ENCODE data around the gene NET1.

The NET1 gene

GRCh38 chr10:5485948-5486852 lies 73.8 kb downstream of the NET1 start:
- DNase-seq, result no peak

GRCh38 chr10:5486853-5487235 lies 74.5 kb downstream of the NET1 start:
- DNase-seq, result no peak

- no peak for DNase-seq
Observed at GRCh38 chr10:5488272-5489161, 76.2 kb downstream of the NET1 start.

- DNase-seq, result no peak
Observed at GRCh38 chr10:5490032-5490431, 77.7 kb downstream of the NET1 start.

DNA sequence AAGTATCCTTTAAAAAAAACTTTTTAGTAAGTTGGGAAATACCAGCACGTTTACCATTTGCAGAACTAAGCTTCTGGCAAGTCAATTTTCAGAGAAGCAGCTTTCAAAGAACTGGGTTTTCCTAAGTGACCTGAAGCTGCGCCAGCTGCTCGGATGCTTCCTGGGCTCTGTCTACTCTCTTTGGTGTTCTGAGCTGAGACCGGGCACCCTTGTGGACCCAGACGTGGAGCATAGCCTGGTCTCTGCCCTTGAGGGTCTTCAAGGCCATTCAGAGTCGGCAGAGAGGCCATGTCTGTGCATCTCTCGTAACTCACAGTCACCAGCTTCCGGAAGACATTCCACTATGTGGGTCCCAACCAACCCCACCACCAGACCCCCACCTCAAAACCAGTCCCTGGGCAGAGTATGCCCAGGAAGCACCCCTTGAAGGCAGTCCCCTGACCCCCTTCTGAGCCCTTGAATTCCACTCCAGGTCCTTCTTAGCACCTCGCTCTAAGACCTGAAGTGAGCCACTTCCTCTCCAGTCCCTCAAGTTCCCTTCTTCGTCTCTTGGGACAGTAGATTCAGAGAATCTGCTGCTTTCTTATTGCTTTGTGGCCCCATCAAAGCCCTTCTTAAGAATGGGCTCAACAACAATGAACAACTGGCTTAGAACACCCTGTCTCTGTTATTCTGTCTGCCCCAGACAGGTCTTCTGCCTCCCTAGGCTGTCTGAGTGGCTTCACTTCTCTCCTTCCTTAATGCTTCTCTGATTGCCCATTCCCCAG lies 78.5 kb downstream of the NET1 start:
- DNase-seq, result no peak

- no peak for DNase-seq
Observed at GRCh38 chr10:5491477-5491876, 79.1 kb downstream of the NET1 start.

DNA sequence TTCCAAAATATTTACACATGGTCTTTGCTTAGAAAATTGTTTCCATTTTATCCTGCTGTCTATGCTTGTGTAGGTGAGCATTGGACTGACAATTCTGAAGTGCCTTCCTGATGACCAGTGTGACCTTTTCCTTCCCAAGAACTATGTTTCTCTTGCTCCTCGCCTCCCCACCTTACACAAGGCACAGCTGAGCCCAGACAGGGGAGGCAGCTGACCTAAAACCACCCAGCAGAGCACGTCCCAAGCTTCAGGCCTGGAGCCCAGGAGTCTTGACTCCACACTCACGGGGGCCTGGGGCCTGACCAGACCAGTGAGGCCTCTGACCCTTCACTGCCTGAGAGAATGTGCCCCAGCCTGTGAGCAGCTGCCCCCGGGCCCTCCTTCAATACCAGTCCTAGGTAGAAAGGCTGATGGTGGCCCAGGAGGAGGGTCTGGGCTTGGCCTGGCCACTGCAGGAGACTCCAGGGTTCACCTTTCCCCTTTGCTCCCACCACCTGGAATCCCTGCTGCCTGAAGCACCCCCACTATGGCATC lies 80.0 kb downstream of the NET1 start:
- DNase-seq, result no peak

DNA sequence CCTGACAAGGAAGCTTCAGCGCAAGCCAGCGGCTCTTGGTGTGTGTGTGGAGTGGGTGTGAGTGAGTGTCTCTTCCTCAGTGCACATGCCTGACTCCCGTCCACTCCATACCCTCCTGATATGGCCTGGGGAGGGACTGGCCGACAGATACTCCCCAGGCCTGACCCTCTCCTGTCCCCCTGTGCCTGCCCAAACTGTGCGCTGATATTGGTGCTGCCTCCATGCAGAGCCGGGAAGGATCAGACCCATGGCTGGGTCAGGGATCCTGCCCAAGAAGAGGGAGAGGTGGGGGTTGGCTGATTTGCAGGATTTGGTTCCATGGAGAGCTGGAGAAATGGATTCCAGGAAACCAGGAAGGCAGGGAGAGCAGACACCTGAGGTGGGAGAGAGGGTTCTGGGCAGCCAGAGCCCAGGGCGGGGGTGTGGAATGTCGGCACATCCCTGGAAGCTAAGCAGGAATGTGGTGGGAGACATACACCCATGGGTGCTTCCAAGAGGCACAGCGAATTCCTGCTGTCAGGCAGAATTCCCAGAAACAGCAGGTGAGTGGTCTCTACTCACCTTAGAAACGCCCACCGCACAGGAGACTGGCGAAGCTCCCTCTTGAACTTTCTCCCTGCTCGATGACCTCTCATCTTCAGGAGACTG lies 80.7 kb downstream of the NET1 start:
- DNase-seq, result no peak

DNA sequence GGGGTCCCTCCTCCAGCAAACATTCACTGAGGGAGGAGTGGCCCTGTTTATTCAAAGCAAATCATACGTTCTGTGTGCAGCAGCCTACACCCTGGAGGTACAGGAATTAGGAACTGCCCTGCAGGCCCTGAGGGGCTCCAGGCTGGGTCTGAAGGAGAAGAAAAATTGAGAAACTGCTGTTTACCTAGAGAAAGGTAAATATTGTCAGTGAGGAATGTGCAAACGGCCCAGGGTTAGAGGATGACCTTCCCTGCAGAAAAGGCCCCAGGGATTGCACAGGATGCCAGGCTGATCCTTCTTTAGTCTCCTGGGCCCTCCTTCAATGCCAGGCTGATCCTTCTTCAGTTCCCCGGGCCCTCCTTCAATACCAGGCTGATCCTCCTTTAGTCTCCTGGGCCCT lies 81.3 kb downstream of the NET1 start:
- DNase-seq, result no peak

GRCh38 chr10:5494611-5495010 lies 82.3 kb downstream of the NET1 start:
- DNase-seq, result no peak

- DNase-seq, result no peak
Observed at GRCh38 chr10:5496261-5497250, 84.2 kb downstream of the NET1 start.

- no peak for DNase-seq
Observed at GRCh38 chr10:5497289-5497688, 84.9 kb downstream of the NET1 start.

DNA sequence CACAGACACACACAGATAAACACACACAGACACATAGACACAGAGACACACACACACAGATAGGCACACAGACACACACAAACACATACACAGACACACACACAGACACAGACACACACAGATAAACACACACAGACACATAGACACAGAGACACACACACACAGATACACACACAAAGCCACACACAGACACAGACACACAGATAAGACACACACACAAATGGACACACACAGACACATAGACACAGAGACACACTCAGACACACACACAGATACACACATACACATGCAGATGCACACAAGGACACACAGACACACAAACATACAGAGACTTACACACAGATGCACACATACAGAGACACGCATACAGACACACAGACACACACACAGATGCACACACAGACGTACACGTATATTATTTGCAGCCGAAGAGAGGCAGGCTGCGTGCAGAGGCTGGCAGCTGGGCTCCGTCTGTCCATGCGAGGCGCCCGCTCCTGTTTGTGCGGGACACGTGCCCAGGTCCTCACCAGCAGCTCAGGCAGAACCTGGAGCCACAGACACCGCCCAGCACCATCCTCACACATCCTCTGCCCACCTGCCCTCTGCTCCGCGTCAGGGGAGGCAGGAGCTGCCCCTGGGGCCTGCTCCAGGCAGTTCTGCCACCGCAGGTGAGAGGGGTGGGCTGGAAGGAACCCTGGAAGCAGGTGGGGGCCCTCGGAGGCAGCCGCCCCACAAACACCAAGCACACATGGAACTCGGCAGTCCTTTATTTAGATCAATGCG lies 85.8 kb downstream of the NET1 start:
- DNase-seq, result no peak

- no peak for DNase-seq
Observed at GRCh38 chr10:5498791-5499492, 86.6 kb downstream of the NET1 start.

DNA sequence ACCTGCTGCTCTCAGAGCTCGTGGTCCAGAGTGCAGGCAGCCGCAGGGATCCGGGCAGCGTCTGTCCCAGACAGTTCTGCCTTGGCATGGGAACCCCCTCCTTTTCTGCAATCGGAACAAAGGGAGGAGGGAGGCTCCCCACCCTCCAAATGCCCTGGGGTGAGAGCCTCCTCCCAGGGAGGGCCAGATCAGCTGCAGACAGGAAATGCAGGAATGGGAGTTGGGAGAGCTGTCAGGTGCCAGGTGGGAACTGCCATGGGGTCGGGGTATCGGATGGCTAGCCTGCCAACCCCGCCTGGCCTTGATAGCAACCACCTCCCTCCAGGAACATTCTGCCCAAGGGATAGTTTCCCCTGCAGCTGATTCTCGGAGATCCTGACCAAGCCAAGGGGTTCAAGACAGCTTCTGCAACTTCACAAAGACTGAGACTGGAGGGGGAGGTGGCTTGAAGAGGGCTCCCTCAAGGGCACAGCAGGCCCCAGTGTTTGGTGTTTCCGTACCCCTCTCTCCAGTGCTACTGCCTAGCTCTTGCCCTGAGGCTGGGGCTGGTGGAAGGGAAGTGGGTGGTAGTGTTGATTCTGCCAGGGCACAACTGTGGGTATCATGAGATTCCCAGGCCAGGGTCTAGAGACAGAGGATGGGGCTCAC lies 87.3 kb downstream of the NET1 start, which contains the start of gene CALML5:
CALML5 (minus strand) TSS at position 78 of the 648 bp plus-strand sequence. CDS start 132 bp downstream, outside the sequence.
- no peak for DNase-seq

GRCh38 chr10:5500162-5500670 lies 87.9 kb downstream of the NET1 start:
- DNase-seq, result no peak

- DNase-seq, result no peak
Observed at GRCh38 chr10:5500910-5501309, 88.6 kb downstream of the NET1 start.

DNA sequence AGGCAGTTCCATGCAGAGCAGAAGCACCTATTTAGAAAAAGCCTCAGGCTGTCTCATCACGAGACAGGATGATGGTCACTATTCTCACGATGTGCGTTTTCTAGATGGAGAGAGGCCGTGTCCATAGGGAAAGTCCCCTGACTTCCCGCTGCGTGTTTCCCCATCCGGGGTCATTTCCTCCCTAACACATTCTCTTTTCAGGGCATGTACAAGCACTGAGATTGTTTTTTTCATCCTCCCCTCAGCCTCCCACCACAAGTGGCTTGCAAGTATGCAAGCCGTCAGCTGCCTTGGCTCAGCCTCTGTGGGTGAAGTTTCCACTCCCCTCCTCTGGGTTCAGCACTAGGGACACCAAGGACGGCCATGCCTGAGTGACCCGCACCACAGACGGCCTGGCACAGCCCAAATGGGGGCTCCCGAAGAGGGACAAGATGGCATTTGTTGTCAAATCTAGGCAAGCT lies 89.7 kb downstream of the NET1 start:
- DNase-seq, result no peak
